B cell (primary cell): ENCODE data around the gene LYG2. TPM values are rescaled to one million over a fixed set of nuclear protein-coding genes. Genes with fewer than 3 reads are reported as not detected.

Experiments used
- ATAC-seq: fragments of 200-7000 bp; cut with Tn5 transposase; one replicate; pipeline ENCODE4 v1.10.0; 2021; ENCODE audit warnings: low read depth, mild to moderate bottlenecking, moderate number of reproducible peaks, moderate library complexity
- CTCF ChIA-PET: fragments of 350-600 bp; sonication (Branson Sonifier 250); formaldehyde crosslinking; loops from one replicate; lab custom pipeline; 2021; ENCODE audit warnings: antibody characterized with exemption, inconsistent platforms; lab: Charles Lee
- POLR2A ChIA-PET: fragments of 350-600 bp; sonication (Branson Sonifier 250); formaldehyde crosslinking; loops from one replicate; lab custom pipeline; 2021; ENCODE audit warnings: antibody characterized with exemption; lab: Charles Lee
- DNase-seq: peaks from one replicate; pipeline ENCODE4 v3.0.0; 2013
- H2AFZ ChIP-seq: 2 replicates; pipeline ENCODE4 v1.6.1; 2012; ENCODE audit warnings: mild to moderate bottlenecking, low read depth, low read length; ENCODE audit not compliant: insufficient read depth, poor library complexity, severe bottlenecking
- H3K27ac ChIP-seq, 2 donors: 1 replicate in 1 of 2; 2 replicates in 1 of 2; pipeline ENCODE4 v1.5.1; 2012 to 2013; ENCODE audit warnings: low read length in 2 of 2, mild to moderate bottlenecking in 2 of 2, moderate library complexity in 1 of 2
- H3K27me3 ChIP-seq, 4 experiments: fragments of 200-600 bp in 1 of 4; sonication (generic) in 1 of 4; replicated peaks in 1 of 4; 1 replicate in 2 of 4; 2 replicates in 2 of 4; pipeline versions ENCODE4 v1.6.1 to v1.7.0; 2013 to 2016; ENCODE audit warnings: low read length in 3 of 4, mild to moderate bottlenecking in 2 of 4, mixed read lengths in 1 of 4, moderate library complexity in 1 of 4; ENCODE audit not compliant: insufficient read depth in 4 of 4, control insufficient read depth in 3 of 4; ENCODE audit errors: control extremely low read depth in 1 of 4
- H3K36me3 ChIP-seq, 2 experiments: replicated peaks in 1 of 2; 1 replicate in 1 of 2; 2 replicates in 1 of 2; pipeline versions ENCODE4 v1.6.1 to v1.7.1; 2013; ENCODE audit warnings: low read length in 1 of 2; ENCODE audit not compliant: insufficient read depth in 2 of 2, control insufficient read depth in 1 of 2; ENCODE audit errors: control extremely low read depth in 1 of 2, extremely low read depth in 1 of 2
- H3K4me1 ChIP-seq, 2 donors: fragments of 200-600 bp in 1 of 2; sonication (generic) in 1 of 2; 1 replicate in 1 of 2; 2 replicates in 1 of 2; pipeline versions ENCODE4 v1.5.1 to v1.6.1; 2013 to 2017; ENCODE audit warnings: low read length in 2 of 2; ENCODE audit not compliant: control insufficient read depth in 2 of 2, insufficient read depth in 2 of 2
- H3K4me2 ChIP-seq: replicated peaks from 2 replicates; pipeline ENCODE3; 2012; ENCODE audit warnings: mild to moderate bottlenecking, low read depth, low read length; ENCODE audit not compliant: poor library complexity, severe bottlenecking
- H3K4me3 ChIP-seq, 5 experiments: fragments of 200-600 bp in 1 of 5; sonication (generic) in 1 of 5; 1 replicate in 3 of 5; 2 replicates in 2 of 5; pipeline versions ENCODE4 v1.5.1 to v1.7.0; 2011 to 2016; ENCODE audit warnings: low read length in 4 of 5, mild to moderate bottlenecking in 4 of 5, low read depth in 2 of 5, control low read depth in 1 of 5, moderate library complexity in 1 of 5; ENCODE audit not compliant: insufficient read depth in 1 of 5; ENCODE audit errors: control extremely low read depth in 1 of 5, extremely low read depth in 1 of 5
- H3K79me2 ChIP-seq: fragments of 200-600 bp; sonication (generic); one replicate; pipeline ENCODE4 v1.6.0; 2016; ENCODE audit warnings: low read length; ENCODE audit not compliant: control insufficient read depth, insufficient read depth
- H3K9ac ChIP-seq: fragments of 200-600 bp; sonication (generic); 2 replicates; pipeline ENCODE4 v1.6.1; 2017; ENCODE audit warnings: mild to moderate bottlenecking, low read length, moderate library complexity
- H3K9me3 ChIP-seq, 3 donors: one replicate each; pipeline versions ENCODE4 v1.6.1 to v1.7.1; 2013; ENCODE audit warnings: low read length in 2 of 3; ENCODE audit not compliant: control insufficient read depth in 2 of 3, insufficient read depth in 1 of 3; ENCODE audit errors: control extremely low read depth in 1 of 3
- H4K20me1 ChIP-seq: 2 replicates; pipeline ENCODE4 v1.6.0; 2012; ENCODE audit warnings: mild to moderate bottlenecking, low read length; ENCODE audit not compliant: insufficient read depth, control insufficient read depth, poor library complexity, severe bottlenecking
- H3K27ac Mint-ChIP-seq: one replicate; pipeline ENCODE4 v1.8.0; 2021; ENCODE audit warnings: mixed read lengths
- H3K27me3 Mint-ChIP-seq: one replicate; pipeline ENCODE4 v1.8.0; 2021; ENCODE audit warnings: mixed read lengths
- H3K4me1 Mint-ChIP-seq: one replicate; pipeline ENCODE4 v1.8.0; 2021; ENCODE audit warnings: mixed read lengths
- H3K4me3 Mint-ChIP-seq: one replicate; pipeline ENCODE4 v1.8.0; 2021; ENCODE audit warnings: mixed read lengths
- H3K9me3 Mint-ChIP-seq: one replicate; pipeline ENCODE4 v1.8.0; 2022; ENCODE audit warnings: mixed read lengths; ENCODE audit not compliant: insufficient read depth
- CTCF ChIP-seq: fragments of 200-600 bp; IDR thresholded peaks from one replicate; pipeline ENCODE4 v1.8.0; 2022; ENCODE audit warnings: antibody characterized with exemption, mild to moderate bottlenecking
- EZH2 ChIP-seq: IDR thresholded peaks from 2 replicates; pipeline ENCODE4 v1.6.1; 2012; ENCODE audit warnings: borderline replicate concordance, low read depth, mild to moderate bottlenecking, moderate library complexity, low read length; ENCODE audit not compliant: insufficient read depth, poor library complexity, severe bottlenecking
- WGBS: methylation state at CpG from one replicate; pipeline ENCODE4 v1.1.5; 2013; ENCODE audit warnings: missing lambda C conversion rate; ENCODE audit not compliant: insufficient coverage; 5-methylcytosine and 5-hydroxymethylcytosine counted together
- intact Hi-C: fragments of 100-400 bp; cut with micrococcal nuclease; formaldehyde crosslinking; loops from one replicate; pipeline ENCODE4 v1.10.0; 2022
- polyA plus RNA-seq: library from polyadenylated mRNA; depleted of rRNA; stranded (reverse); fragments of >200 nt; gene quantifications from 2 replicates; pipeline ENCODE4 v1.2.3, GENCODE V29; 2012
- total RNA-seq, 2 donors: library from RNA; stranded (reverse); fragments of 120-200 nt in 1 of 2; gene quantifications; 1 replicate in 1 of 2; 2 replicates in 1 of 2; pipeline versions ENCODE4 v1.2.3 to v1.2.4, GENCODE V29; 2013 to 2022

LYG2 gene
- total and polyA plus RNA-seq, 2 donors (not counting 1 experiment from before 2014, with no cell fraction given): not detected

GRCh38 chr2:99275882-99276281 is 20.4 kb upstream of the LYG2 start:
- ChIA-PET CTCF (no interaction called here), POLR2A (no interaction called here)
- H3K4me1 Mint-ChIP-seq: no peaks in the 10 kb centered on the region
- no peak overlapping the region for H3K27ac ChIP-seq
- WGBS: 39% methylated on average over 7 of the region's 7 CpGs
- H3K4me1 ChIP-seq: no peaks in the 10 kb centered on the region
- no peak for ATAC-seq
- H4K20me1 ChIP-seq: no peaks in the 10 kb centered on the region
- no peaks in the 10 kb centered on the region for H3K27me3 ChIP-seq
- no peak overlapping the region for H3K4me3 Mint-ChIP-seq
- intact Hi-C loops: no loop called here
- no peak for DNase-seq
- H3K27ac Mint-ChIP-seq: no peak overlapping the region
- no peak overlapping the region for H2AFZ ChIP-seq
- no peaks in the 10 kb centered on the region for H3K79me2 ChIP-seq
- H3K9ac ChIP-seq: no peak overlapping the region
- TF ChIP-seq CTCF: no peak
- TF ChIP-seq EZH2: no peak
- H3K9me3 ChIP-seq: peaks cover 4 to 10% (median 8%) of the 10 kb centered on the region in 3 donors
- no peaks in the 10 kb centered on the region for H3K36me3 ChIP-seq
- no peaks in the 10 kb centered on the region for H3K27me3 Mint-ChIP-seq
- H3K4me2 ChIP-seq: no peak overlapping the region
- peaks cover 9% of the 10 kb centered on the region for H3K9me3 Mint-ChIP-seq
- H3K4me3 ChIP-seq: no peak overlapping the region

DNA sequence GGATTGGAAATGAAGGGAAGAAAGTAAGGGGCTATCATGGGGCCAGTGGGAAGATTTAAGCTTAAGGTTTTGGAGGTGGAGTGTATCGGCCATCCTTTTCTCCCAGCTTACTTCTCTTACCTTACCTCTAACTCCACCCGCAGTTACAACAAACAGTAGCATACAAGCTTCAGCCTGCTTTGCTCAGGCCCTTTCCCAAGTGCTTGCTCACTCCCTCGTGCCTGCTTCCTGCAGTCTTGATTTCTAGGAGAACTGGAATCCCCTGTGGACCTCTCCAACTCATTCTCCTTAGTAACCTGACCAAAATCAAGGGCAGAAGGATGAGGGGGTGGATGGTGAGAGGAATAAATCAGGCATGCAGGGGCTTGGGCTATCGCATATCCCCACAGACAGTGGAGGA is 5.8 kb upstream of the LYG2 start:
- ATAC-seq: no peak
- no peak for DNase-seq
- TF ChIP-seq CTCF: no peak
- TF ChIP-seq EZH2: no peak
- Mint-ChIP-seq H3K9me3 (peaks cover 2% of the 10 kb centered on the region), H3K4me1 (no peaks in the 10 kb centered on the region), H3K27me3 (no peaks in the 10 kb centered on the region), H3K27ac (no peak overlapping the region), H3K4me3 (no peak overlapping the region)
- no peak overlapping the region for H3K27ac ChIP-seq
- POLR2A ChIA-PET: no interaction called here
- H3K36me3 ChIP-seq: no peaks in the 10 kb centered on the region
- no peak overlapping the region for H2AFZ ChIP-seq
- H3K9me3 ChIP-seq: no peaks in the 10 kb centered on the region
- H3K4me3 ChIP-seq: no peak overlapping the region
- CTCF ChIA-PET: no interaction called here
- intact Hi-C loops: no loop called here
- H3K79me2 ChIP-seq: no peaks in the 10 kb centered on the region
- 100% methylated on average over 2 of the region's 4 CpGs for WGBS
- no peaks in the 10 kb centered on the region for H3K4me1 ChIP-seq
- H3K4me2 ChIP-seq: no peak overlapping the region
- H4K20me1 ChIP-seq: no peaks in the 10 kb centered on the region
- H3K27me3 ChIP-seq: no peaks in the 10 kb centered on the region
- no peak overlapping the region for H3K9ac ChIP-seq
